Neural progenitor cell (in vitro differentiated cells): ENCODE data around the gene NUDT6.

Experiments used
- EZH2 ChIP-seq: fragments of 200-600 bp; sonication (generic); IDR thresholded peaks from 2 replicates; pipeline ENCODE4 v1.6.1; 2017; ENCODE audit warnings: antibody characterized with exemption, mild to moderate bottlenecking, moderate library complexity
- EZH2phosphoT487 ChIP-seq: fragments of 200-600 bp; sonication (generic); IDR thresholded peaks from 2 replicates; pipeline ENCODE4 v1.6.1; 2017; ENCODE audit warnings: antibody characterized with exemption
- TF ChIP-seq, protein P1 (sequence below): fragments of 200-600 bp; sonication (generic); IDR thresholded peaks from 2 replicates; pipeline ENCODE4 v1.5.1; 2017; ENCODE audit warnings: antibody characterized with exemption, mild to moderate bottlenecking

DNA sequence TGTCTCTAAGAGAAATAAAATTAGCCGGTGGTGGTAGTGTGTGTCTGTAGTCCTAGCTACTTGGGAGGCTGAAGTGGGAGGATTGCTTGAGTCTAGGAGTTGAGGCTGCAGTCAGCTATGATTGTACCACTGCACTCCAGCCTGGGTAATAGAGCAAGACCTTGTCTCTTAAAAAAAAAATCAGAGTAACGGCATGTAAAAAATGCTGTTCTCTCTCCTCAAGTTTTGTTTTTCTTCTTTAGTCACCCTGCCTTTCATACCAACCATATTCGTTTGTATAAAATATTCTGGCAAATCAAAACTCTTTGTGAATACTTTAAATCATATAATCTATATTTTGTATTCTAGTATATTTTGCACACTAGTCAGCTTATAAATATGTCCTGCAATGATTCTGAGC lies 44.8 kb upstream of the NUDT6 start:
- TF ChIP-seq EZH2 = no peak
- TF ChIP-seq, protein P1, sequence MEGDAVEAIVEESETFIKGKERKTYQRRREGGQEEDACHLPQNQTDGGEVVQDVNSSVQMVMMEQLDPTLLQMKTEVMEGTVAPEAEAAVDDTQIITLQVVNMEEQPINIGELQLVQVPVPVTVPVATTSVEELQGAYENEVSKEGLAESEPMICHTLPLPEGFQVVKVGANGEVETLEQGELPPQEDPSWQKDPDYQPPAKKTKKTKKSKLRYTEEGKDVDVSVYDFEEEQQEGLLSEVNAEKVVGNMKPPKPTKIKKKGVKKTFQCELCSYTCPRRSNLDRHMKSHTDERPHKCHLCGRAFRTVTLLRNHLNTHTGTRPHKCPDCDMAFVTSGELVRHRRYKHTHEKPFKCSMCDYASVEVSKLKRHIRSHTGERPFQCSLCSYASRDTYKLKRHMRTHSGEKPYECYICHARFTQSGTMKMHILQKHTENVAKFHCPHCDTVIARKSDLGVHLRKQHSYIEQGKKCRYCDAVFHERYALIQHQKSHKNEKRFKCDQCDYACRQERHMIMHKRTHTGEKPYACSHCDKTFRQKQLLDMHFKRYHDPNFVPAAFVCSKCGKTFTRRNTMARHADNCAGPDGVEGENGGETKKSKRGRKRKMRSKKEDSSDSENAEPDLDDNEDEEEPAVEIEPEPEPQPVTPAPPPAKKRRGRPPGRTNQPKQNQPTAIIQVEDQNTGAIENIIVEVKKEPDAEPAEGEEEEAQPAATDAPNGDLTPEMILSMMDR = no peak
- TF ChIP-seq EZH2phosphoT487 = no peak
